ENCODE data around the gene TMEM37.

GRCh38 chr2:119408221-119408619 is 23.4 kb upstream of the TMEM37 start:
- no peak for TF ChIP-seq CTCF (conservative IDR thresholded peaks at IDR 0.05 in 1 of 2, IDR thresholded peaks at IDR 0.05 in 1 of 2; ENCODE audit: extremely low read depth in 1 of 2, insufficient read depth in 1 of 2, low read depth in 1 of 2, low read length in 2 of 2)
- no peak for TF ChIP-seq EZH2 (IDR thresholded peaks at IDR 0.05; ENCODE audit: borderline replicate concordance, low read length)
